Tibial nerve (tissue), 4 donors: ENCODE data around the gene ZNF341.

Experiments used
- CTCF ChIP-seq, 5 experiments: fragments of 200-600 bp in 3 of 5; fragments of 450-650 bp in 2 of 5; sonication (generic) in 3 of 5; IDR thresholded peaks; one replicate each; pipeline ENCODE4 v1.5.1; 2016 to 2019; ENCODE audit warnings: antibody characterized with exemption in 5 of 5, mild to moderate bottlenecking in 3 of 5, moderate library complexity in 2 of 5
- EP300 ChIP-seq, 2 donors: sonication (generic); formaldehyde crosslinking; IDR thresholded peaks; one replicate each; pipeline ENCODE4 v1.6.1; 2017; ENCODE audit warnings: antibody characterized with exemption in 2 of 2, mild to moderate bottlenecking in 1 of 2
- POLR2A ChIP-seq, 2 donors: fragments of 450-650 bp; IDR thresholded peaks; one replicate each; pipeline ENCODE4 v1.6.1; 2017; ENCODE audit warnings: antibody characterized with exemption in 2 of 2, mild to moderate bottlenecking in 2 of 2, moderate library complexity in 2 of 2

- TF ChIP-seq CTCF (IDR thresholded peaks at IDR 0.05) (no peak), POLR2A (IDR thresholded peaks at IDR 0.05) (no peak), EP300 (IDR thresholded peaks at IDR 0.05) (no peak)
These were observed 41.8 kb downstream of the ZNF341 start for GRCh38 chr20:33773412-33774089.
